HUDEP-2 (cell line): ENCODE data around the gene EPB41L4A.
"Not testable (repeated sequence)": the region's sequence is repeated elsewhere in the genome, so short reads cannot be mapped to it uniquely, and the experiment has no call there.

ENCODE experiments used
- DNase-seq, 76 experiments: peaks; one replicate each; lab custom pipeline; 2025; ENCODE audit not compliant: unreplicated experiment in 76 of 76; lab: John Stamatoyannopoulos, UW

The EPB41L4A gene

DNA sequence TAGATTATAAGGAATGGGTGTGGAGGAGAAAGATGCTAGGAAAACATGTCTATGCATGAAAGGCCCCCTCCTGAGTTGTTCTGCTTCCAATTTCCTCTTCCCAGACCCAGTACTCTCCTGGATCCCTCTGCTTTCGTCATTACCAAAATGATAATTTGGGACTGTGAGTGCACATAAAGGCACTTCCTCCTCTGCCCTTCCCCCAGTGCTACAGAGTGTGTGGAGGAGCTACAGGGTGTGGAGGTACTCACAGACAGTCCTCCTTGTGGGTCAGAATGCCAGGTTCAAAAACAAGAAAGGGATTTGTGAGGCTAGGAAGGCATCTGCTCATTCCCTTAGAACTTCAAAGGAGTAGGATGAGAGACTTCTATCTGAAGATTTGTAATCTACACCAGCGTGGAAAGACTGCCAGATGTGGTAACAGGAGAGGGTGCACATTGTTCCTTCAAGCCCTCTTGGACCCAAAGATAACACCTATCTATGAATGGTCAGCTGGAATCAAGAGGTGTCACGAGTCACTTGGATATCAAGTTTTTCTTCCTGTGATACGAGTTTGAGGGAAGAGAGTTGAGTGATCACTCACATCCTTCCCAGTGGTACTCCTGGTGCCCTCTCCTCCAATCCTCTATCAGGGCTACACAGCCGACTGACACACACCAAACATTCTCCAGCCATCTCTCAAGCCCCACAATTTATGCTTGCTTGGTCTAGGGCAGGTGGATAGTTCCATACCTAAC, 201.1 kb downstream of the EPB41L4A start:
- peak in 68 of 76 experiments; percentile 10 to 87 (median 54) for DNase-seq

DNA sequence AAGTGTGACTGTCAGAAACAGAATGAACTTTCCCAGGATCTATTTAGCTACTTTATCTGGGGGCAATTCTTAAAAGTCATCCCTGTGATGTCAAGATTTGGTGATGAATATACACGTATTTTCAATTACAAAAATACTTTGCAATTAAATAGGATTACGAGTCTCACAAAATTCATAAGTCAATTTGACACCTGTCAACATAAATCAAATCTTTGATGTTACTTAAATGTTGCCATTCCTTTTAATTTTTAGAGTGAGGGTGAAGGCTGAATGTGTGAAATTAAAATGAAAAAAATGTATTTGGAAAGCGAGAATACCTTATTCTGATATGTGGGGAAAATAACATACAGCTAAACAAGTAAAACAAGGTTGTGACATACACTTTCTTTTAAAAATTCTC, 202.9 kb downstream of the EPB41L4A start:
- DNase-seq: no peak

DNA sequence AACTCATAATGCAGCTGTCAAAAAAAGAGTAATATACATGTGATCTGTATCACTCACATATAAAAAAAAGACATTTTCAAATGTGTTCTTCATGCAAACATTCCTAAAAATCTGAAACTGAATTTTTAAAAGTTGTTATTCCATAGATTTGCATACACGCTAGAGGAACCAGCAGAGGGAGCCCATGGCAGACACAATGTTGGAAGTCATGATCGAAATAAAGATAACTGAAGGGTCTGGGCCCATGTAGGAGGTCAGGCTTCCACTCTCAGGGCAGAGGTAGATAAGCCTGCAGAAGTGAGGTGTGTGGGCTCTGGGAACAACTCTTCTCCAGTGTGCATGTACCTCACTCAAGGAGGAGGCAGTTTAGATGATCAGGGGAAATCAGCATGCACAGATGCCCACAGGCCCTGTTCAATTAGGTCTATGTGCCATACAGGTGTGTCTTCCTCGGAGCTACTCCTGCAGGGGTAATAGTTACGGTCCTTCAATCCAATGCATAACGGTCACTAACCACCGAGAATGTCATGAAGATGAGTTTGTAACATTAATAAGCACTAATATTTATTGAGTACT, 208.6 kb downstream of the EPB41L4A start:
- DNase-seq: peak in 41 of 76 experiments; percentile 1 to 49 (median 20)

DNA sequence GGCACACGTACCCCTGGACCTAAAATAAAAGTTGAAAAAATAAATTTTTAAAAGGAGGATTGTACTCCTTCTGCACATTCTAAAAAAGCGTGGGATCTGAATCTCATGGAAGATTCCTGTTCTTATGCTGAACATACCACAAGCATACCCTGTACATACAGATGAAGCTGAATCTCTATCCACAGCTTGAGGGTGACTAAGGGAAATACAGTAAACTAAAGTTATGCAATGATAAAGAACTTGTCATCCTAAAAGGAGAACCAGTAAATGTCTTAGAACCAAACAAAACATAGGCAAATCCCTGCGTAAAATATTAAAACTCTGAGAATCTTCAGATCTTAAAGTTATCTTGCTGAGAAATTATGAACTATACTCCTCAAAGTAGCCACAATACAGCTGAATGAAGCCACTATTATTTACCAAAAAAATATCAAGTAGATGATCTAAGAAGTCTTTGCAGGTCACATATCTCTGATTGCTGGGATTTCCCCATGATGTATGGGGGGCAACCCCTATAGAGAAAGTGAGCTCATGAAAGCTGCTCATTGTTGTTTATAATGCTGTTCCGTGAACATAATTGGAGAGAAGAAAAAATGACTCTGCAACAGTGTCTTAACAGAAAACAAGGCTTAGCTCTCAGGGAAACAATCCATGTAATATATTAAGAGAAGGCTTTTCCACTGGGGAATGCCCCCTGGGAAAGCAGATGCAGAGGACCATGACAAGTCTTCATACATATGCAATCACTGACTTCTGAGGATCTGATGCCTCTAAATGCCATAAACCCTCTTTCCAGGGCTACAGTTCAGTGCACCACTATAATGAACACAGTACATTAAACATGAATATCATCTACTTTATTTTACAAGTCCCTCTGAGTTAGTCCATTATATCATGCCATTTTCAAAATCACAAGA, 210.1 kb downstream of the EPB41L4A start:
- DNase-seq: no peak

DNA sequence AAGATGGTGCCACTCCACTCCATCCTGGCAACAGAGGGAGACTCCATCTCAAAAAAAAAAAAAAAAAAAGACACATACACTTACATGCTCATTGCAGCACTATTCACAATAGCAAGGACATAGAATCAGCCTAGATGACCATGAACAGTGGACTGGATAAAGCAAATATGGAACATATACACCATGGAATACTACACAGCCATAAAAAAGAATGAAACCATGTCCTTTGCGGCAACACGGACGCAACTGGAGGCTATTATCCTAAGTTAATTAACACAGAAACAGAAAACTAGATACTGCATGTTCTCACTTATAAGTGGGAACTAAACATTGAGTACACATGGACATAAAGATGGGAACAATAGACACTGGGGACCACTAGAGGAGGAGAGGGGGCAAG, 210.9 kb downstream of the EPB41L4A start:
- DNase-seq: not testable (repeated sequence)

DNA sequence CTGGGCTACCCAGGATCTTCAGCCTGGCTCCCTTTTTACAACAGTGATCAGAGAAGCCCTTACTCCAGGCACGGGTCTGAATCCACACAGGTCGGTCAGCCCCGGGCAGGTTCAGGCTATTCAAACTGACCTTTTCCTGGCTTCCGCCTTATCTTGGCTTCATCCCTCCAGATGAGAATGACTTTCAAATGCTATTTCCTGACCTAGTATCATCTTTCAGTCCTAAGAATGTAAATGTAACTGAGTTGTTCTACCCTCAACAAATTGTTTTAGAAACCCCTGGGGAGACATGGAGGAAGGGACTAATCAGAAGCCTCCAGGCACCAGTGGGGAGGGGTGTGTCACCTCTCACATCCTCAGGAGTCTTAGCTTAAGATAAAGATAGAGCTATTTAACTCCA, 213.2 kb downstream of the EPB41L4A start:
- DNase-seq: peak in 6 of 76 experiments; percentile 4 to 8 (median 4)

DNA sequence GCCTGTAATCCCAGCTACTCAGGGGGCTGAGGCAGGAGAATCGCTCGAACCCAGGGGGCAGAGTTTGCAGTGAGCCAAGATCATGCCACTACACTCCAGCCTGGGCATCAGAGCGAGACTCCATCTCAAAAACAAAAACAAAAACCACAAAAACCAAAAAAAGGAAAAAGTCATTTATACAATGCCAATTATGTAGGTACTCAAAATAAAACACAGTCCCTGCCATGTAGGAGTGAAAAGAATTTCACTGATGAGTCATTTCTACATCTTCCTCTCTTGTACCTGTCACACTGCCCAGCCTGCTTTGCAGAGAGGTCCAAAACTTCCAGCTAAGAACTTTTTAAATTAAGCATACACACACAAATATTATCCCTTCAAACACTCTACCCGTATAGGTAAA, 215.8 kb downstream of the EPB41L4A start:
- peak in 1 of 76 experiments; percentile 3 for DNase-seq

DNA sequence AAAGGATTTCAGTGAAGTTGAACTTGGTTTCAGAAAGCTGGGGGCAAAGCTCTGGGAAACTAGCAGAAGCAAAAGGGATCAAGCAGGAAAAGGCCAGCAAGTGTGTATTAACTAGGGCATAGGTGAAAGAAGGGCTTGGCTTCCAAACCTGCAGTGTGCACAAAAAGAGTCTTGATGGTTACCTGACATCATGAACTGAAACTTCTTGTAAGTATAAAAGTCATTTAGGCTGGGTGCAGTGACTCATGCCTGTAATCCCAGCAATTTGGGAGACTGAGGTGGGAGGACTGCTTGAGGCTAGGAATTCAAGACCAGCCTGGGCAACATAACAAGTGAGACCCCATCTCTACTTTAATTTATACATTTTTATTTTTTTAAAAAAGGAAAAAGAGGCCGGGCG, 216.4 kb downstream of the EPB41L4A start:
- DNase-seq: no peak

DNA sequence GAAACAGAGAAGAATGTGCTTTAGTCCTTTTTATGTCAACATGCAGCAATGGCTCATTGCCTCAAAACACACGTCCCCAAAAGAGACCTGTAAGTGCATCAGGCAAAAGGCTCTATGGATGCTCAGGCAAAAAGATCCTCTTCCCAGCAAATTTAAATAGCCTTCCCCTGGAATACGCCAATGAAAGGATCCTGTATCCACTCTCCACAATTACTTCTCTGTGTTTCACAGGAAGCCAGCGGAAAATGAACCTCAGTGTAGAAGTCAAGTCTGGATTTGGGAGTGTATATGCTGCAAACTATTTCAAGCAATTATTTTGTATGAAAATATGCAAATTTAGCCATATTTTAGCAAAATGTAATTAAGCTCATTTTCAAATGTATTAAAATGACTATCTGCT, 217.9 kb downstream of the EPB41L4A start:
- no peak for DNase-seq

DNA sequence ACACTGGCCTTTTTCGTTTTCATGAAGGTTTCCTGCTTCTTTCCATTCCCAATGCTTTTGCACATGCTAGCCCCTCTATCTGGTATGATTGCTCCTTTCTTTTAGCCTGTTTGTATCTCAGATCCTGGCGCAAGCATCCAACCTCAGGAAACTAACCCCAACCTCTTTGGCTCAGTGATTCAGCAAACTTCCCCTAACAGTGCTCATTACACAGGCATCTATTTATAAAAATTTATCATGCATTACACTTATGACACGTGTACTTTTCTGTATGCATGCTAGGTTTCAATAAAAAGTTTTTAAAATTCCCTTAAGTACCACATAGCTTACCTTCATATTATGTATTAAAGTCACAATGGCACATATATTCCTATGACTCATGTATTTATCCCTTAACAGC, 218.9 kb downstream of the EPB41L4A start:
- DNase-seq: no peak

DNA sequence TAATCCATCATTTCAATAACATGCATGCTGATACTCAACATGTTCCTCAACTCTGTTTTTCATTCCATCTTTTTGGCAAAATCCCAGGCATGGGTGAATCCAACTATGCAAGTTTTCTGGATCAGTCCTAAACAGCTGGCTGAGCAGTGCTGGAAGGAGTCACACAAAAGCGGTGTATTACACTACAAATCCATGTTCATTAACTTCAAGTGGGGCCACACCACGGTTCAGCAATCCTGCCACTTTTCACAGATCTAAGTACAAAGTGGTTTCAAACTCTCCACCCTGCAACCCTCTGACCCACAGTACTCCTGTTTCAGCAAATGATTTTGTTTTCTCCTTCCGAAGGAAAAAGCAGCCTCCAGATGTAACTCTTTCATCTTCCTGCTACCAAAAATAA, 222.5 kb downstream of the EPB41L4A start:
- DNase-seq: no peak

DNA sequence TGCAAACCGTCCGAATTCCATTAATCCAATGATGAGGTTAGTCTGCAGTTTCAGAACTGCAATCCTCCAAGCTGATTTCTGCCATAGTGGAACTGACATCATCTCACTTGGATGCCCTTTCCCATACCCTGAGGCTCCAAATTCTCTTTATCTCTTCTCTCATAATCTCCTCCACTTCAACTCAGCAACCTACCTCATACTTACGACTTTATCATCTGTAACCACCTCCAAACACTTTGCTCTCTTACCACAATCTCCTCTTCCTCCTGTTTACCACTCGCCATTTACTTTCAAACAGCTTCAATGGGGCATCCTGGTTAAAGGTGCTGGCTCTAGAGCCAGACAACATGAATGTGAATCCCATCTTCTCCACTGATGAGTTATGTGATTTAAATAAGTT, 223.2 kb downstream of the EPB41L4A start:
- DNase-seq: peak in 1 of 76 experiments; percentile 13

DNA sequence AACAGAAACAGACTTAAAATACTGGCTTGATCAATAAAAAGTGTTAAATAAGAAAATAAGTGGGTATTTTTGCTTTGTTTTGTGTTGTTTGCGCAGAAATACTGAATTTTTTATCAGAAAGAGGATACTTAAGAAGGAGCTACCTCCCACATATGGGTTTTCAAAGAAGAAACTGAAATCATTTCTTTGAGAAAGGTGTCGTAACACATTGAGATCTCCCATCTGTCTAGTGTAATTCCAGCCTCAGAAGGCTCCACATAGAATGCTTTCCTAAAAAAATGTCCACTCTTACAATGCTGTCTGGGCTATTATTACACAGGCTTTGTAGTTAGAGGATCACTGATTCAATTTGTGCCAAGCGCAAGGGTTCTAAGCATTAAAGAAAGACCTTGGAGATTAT, 226.2 kb downstream of the EPB41L4A start:
- DNase-seq: no peak

DNA sequence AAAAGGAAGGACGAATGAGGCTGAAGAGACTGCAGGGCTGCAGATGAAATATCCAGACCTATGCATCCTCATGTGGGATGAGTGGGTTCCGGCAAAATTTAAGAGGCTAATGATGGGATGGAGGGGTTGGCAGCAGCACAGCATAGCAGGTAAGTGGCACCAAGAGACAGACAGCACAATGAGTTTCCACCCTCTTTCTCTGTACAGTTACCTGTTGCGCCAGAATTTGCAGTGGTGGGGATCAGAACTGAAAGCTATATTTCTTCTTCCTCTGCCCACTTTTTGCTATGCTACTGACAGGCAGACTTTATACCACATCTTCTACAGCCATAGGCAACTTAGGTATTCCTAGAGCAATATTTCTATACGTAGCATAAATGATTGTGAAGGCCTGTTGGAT, 227.0 kb downstream of the EPB41L4A start:
- no peak for DNase-seq

DNA sequence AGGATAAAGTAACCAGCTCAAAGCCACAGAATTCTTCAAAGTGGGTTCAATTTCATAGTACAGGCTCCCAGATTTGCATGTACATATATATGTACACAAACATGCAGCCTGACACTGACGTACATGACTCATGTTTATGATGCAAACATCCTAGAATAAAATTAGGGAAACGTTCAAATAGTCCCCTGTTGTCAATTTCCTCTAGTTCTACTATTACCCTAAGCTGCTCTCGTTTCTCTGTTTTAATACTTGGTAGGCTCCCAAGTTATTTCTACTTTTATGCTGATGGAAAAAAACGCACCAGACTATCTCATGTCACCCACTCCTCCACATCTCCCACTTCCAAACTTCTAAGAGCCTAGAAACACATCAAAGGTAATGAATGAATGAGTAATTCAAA, 229.7 kb downstream of the EPB41L4A start:
- DNase-seq: no peak

DNA sequence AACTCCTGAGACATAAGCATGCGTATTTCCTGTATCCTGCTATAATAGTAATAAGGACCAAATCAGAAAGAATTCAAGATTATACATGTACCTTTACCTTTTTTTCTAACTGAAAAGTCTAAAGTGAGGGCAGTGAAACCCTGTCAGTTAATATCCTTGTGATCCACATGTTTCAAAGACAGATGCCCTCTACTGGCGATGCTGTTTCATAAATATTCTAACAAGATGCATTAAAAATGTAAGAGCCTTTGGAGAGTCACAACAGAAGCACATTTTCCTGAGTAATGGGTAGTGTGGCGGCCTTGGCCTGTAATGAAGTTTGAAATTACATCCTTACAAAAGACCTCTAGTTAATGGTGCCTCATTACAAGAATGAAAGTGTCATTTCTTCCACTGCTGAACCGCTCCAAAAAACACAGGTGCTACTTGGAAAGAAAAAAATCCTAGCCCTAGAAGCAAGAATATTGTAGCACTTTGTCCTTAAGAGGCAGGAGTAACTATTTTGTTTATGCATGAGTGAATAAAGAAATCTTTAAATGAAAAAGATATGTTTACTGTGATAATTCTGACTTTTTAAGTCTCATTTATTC, 232.6 kb downstream of the EPB41L4A start:
- DNase-seq: peak in 28 of 76 experiments; percentile 1 to 58 (median 27)

DNA sequence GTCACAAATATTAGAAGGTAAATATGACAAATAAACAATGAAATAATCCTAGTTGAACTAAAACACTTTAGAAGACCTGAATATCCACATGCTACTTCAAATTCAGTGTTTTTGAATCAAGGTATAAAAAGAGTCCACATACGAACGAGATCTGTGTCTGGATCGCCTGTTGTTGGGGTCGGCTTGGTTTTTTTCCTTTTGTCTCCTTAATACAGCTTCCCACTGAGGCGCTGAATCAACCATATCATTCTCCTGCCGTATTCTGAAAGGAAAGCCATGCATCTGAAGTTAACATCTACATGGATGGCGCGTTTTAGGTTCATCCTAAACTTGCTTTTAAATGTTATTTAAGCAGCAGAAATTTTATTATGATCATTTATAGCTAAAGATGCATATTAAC, 235.2 kb downstream of the EPB41L4A start:
- no peak for DNase-seq

DNA sequence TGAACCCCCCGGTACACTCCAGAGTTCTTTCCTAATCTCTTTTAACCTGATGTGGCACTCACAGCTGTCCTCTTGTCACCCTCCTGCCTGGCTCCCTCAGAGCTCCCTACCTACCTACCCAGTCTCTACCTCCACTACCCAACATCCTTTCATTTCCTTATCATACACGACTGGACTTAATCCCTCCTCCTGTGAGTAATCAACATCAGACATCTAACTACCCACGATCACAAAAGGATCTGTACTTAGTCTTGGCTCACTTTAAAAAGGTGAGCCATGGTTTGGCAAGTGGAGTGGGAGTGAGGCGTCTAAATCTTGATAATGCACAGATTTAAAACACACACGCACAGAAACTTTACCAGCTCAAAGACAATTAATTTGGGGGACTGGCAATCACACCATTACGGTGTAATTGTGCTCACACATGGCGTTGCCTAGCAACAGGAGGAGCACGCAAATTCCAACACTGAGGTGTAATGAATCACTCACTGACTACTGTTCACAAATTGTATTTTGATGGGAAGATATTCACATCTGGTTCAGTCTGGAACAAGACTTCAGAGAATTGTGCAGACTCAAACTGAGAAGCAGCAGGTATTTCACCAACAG, 235.9 kb downstream of the EPB41L4A start:
- DNase-seq: no peak

DNA sequence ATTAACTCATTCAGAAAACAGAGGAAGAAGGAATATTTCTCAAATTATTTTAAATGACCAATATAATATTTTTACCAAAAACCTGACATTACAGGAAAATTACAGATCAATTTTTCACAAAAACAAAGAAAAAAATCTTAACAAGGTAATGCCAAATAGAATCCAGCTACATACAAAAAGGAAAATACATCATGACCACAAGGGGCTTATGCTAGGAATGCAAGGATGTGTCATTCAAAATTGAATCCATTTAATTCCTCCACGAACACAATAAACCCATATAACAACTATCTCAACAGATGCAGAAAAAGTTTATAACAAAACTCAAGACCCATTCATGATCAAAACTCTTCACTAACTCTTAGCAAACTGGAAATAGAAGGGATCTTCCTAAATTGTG, 239.8 kb downstream of the EPB41L4A start:
- no peak for DNase-seq

DNA sequence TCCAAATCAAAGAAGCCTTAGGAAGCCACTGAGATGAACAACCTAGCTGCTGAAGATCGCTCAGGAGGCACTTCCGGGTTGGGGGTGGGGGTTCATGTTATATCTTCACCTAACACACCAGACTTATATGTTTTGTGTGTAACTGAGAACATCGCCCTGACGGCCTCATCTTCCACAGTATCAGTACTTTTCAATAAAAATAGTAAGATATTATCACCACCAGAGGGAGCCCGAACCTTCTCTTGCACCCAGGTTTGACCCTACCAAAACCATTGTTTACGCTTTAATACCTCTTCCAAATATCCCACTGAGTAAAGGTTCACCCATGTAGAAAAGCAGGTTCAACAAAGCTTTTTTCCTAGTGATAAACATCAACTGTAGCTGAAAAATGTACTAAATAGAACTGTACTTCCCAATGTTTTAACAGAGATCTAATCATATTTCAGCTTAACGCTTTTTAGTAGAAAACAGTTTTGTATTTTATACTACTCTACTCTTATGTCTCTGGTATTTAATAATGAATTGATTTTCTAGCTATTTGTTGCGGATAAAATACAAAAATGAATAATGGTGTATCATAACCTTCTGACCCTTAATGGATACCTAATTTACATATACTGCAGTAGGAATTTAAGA, 244.0 kb downstream of the EPB41L4A start:
- peak in 50 of 76 experiments; percentile 5 to 68 (median 34) for DNase-seq
